GM19397 (cell line): ENCODE data around the gene RASGEF1C.

Experiments
- ATAC-seq: cut with Tn5 transposase; IDR thresholded peaks from one replicate; pipeline ENCODE4 v1.9.1; 2021; ENCODE audit warnings: mild to moderate bottlenecking, moderate library complexity; ENCODE audit not compliant: unreplicated experiment

RASGEF1C gene

GRCh38 chr5:180122875-180123274 is 86.1 kb downstream of the RASGEF1C start:
- no peak for ATAC-seq

- no peak for ATAC-seq
Observed at GRCh38 chr5:180121826-180122413, 87.1 kb downstream of the RASGEF1C start.

- no peak for ATAC-seq
Observed at GRCh38 chr5:180120237-180121101, 88.5 kb downstream of the RASGEF1C start.

GRCh38 chr5:180119903-180120236 is 89.1 kb downstream of the RASGEF1C start:
- no peak for ATAC-seq

- ATAC-seq = no peak
Observed at GRCh38 chr5:180119031-180119902, 89.7 kb downstream of the RASGEF1C start.

GRCh38 chr5:180118391-180118791 is 90.6 kb downstream of the RASGEF1C start:
- no peak for ATAC-seq

GRCh38 chr5:180117000-180117725 is 91.8 kb downstream of the RASGEF1C start:
- ATAC-seq = no peak

- no peak for ATAC-seq
Observed at GRCh38 chr5:180116077-180116999, 92.7 kb downstream of the RASGEF1C start.

GRCh38 chr5:180115326-180116076 is 93.5 kb downstream of the RASGEF1C start:
- no peak for ATAC-seq

- no peak for ATAC-seq
Observed at GRCh38 chr5:180114304-180115003, 94.6 kb downstream of the RASGEF1C start.

GRCh38 chr5:180113660-180114303 is 95.2 kb downstream of the RASGEF1C start:
- no peak for ATAC-seq

GRCh38 chr5:180112181-180112861 is 96.7 kb downstream of the RASGEF1C start:
- no peak for ATAC-seq

GRCh38 chr5:180111273-180112002 is 97.6 kb downstream of the RASGEF1C start:
- no peak for ATAC-seq

GRCh38 chr5:180109920-180110319 is 99.1 kb downstream of the RASGEF1C start:
- ATAC-seq = no peak

GRCh38 chr5:180107005-180107404 is 102.0 kb downstream of the RASGEF1C start:
- ATAC-seq = no peak

GRCh38 chr5:180105827-180106312 is 103.1 kb downstream of the RASGEF1C start:
- no peak for ATAC-seq

- no peak for ATAC-seq
Observed at GRCh38 chr5:180104168-180104530, 104.9 kb downstream of the RASGEF1C start.
